Activated CD4-positive, CD25-positive, alpha-beta regulatory T cell treated with anti-CD3 and anti-CD28 coated beads, Interleukin-2, amount 50 U/mL, for 72 hours (primary cell): Measurements from ENCODE around the gene HERC4.
"Not testable (repeated sequence)": the region's sequence is repeated elsewhere in the genome, so short reads cannot be mapped to it uniquely, and the experiment has no call there.

ENCODE experiments used
- DNase-seq: peaks from one replicate; pipeline ENCODE4 v3.0.0; 2021

Gene HERC4

DNA sequence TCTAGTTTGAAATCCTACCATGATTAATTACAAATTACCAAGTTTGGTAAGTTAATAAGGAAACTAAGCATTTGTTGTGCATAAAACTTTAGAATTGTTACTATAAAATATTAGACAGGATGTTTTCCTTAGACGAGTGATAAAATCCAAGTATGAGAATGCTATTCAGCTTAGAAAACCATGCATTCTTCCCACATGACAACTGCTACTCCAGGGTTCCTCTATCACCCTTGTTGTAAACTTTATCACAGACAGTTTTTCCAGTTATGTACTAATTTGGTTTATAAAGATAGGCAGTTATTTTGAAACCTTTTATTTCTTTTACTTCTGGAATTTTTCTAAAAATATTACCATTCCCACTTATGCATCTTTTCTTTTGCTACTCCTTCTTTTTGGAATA lies 138.7 kb downstream of the HERC4 start:
- DNase-seq, result no peak

DNA sequence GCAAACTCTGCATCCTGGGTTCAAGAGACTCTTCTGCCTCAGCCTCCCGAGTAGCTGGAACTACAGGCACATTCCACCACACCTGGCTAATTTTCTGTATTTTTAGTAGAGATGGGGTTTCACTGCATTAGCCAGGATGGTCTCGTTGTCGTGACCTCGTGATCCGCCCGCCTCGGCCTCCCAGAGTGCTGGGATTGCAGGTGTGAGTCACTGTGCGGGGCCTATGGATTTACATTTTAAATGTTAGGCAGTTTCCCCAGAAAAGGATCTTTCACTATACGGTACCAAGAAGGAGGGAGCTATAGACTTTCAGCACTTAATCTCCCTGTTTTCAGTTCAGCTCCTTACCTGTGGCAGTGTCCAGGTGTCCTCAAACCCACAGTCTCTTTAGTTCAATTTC lies 139.9 kb downstream of the HERC4 start:
- DNase-seq, result no peak

DNA sequence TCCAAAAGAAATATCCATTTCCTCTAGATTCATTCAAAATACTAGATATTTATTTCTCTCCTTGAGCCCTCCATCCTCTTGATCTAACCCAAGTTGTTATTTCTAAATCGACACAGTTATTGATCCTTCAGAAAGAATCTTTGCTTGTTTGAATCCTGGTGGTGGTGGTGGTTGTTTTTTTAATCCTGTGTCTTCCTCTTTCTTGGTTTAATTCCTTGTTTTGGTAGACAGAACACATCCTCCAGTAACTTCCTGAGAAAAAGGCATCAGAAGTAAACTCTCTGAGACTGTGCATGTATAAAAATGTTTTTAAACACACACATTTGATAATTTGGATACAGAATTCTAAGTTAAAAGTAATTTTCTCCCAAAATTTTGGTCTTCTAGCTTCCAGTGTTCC lies 140.7 kb downstream of the HERC4 start:
- no peak for DNase-seq

DNA sequence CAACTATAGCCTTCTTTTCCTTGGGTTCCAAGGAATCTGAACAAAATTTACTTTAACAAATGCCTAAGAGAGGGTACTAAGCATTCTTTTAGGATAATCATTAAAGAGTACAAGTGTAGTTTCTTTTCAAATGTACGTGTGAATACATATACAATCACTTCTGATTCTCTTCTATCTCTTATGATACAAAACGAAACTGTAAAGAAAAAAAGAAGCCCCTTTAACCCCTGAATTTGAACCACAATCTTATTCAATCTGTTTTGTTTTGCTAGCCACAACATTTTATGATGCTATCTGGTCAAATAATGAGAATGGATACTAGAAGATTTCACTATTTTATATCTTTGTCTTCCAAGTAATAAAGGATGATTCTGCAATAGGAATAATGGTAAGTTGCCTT lies 141.9 kb downstream of the HERC4 start:
- DNase-seq, result no peak

DNA sequence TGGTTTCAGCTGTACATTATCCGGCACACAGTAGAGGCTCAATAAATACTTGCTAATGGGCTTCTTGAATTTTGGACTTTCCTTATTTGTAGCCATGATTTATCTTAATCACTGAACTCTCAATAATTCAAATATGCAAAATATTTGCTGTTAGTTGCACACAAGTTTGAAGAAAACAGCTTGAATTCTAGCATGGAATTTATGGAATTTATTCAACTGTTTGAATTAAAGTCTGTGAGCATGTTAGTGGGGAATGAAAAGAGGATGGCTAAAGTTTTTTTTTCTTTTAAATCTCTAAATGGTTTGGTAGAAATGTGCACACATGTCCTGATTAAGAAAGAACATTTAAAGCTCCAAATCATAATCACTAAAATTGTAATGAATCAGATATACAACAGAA lies 148.1 kb downstream of the HERC4 start:
- no peak for DNase-seq

DNA sequence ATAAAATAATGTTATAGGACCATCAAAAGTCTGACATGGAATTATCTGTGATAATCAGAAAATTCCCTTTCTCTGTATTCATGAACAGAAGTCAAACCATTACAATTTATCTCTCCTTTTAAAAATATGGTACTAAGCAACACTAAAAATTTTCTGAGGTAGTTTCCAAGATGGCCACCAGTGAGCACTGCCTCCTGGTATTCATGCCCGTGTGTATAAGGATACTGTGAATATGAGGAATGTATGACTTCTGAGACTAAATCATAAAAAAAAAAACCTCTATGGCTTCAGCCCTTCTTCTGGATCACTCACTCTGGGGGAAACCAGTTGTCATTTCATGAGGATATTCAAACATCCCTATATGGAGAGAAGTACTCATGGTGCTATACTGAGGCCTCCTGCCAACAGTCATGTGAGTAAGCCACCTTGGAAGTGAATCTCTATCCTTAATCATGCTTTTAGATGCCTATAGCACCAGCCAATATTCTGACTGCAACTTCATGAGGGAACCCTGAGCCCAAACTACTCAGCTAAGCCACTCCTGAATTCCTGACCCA lies 149.6 kb downstream of the HERC4 start:
- no peak for DNase-seq

DNA sequence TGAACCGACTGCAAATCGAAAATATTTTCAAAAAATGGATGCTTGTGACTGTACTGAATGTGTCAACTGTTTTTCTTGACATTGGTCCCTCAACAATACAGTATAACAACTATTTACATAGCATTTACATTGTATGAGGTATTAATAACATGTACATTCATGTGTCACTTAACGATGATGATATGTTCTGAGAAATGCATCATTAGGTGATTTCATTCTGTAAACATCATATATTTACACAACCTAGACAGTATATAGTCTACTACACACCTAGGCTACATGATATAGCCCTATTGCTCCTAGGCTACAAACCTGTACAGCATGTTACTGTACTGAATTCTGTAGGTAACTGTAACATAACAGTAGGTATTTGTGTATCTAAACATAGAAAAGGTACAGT lies 150.9 kb downstream of the HERC4 start:
- DNase-seq, result no peak

DNA sequence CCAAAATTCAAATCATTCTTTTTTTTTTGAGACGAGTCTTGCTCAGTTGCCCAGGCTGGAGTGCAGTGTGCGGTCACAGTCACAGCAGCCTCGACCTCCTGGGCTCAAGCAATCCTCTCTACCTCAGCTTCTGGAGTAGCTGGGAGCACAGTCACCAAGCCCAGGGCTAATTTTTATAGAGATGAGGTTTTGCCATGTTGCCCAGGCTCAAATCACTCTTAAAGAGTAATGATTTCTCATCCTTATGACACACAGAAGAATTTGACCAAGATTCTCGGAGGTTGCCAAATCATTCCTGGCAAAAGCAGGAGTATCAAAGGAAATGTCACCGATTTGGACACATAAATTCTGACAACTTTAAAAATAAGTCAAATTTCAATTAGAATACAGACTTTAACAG lies 151.5 kb downstream of the HERC4 start:
- DNase-seq, result no peak

DNA sequence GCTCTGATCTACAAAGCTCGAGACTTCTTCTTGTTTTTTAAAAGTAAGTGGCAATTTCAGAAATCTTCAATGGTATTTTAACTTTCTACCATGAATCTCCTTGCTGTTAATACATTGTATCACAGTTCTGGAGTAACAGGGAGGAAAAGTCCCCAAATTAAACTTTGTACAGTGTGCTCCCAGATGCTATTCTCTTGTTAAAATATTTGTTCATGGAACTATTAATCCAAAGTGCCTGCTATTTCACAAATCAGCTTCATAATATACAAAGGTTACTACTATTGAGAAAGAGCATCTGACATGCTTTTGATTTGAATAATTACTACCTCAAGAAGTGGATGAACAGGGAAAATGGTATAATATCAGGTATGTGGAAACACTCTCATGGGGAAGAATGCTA lies 154.0 kb downstream of the HERC4 start:
- no peak for DNase-seq

DNA sequence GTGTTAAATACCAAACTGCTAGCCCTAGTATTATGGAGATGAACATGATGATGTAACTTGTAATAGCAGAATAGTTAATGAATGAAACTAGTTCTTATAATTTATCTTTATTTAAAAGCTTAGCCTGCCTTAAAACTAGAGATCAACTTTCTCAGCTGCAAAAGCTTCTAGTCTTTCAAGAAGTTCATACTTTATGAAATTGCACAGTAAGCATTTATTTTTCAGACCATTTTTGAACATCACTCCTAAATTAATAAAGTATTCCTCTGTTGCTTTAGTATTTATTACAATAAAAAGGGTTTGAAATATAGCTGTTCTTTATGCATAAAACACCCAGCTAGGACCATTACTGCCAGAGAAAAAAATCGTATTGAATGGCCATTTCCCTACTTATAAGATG lies 157.4 kb downstream of the HERC4 start:
- no peak for DNase-seq

DNA sequence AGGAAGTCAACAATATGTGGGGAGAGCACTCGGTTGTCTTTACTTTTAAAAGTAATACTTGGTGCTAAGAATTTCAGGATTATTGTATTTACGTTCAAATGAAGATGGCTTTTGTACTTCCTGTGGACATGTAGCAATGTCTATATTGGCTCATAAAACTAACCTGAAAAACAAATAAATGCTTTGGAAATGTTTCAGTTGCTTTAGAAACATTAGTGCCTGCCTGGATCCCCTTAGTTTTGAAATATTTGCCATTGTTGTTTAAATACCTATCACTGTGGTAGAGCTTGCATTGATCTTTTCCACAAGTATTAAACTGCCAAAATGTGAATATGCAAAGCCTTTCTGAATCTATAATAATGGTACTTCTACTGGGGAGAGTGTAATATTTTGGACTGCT lies 157.9 kb downstream of the HERC4 start:
- no peak for DNase-seq

DNA sequence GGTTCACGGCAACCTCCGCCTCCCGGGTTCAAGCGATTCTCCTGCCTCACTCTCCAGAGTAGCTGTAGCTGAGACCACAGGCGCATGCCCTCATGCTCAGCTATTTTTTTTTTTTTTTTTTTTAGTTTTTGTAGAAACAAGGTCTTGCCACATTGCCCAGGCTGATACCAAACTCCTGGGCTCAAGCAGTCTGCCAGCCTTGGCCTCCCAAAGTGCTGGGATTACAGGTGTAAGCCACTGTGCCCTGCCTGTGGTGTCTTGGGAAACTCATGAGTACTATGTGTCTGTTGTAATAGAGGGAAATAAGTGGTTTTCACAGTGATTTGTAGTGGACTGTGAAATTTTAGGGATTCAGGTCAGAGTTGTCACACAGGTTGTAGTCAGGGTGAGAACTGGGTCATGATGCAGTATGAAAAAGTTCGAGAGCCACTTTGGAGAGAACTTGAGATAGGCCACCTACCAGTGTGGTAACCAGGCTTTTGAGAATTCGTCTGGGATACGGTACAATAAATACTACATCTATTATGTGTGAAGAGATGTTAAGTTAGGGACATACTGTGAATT lies 160.2 kb downstream of the HERC4 start:
- no peak for DNase-seq

DNA sequence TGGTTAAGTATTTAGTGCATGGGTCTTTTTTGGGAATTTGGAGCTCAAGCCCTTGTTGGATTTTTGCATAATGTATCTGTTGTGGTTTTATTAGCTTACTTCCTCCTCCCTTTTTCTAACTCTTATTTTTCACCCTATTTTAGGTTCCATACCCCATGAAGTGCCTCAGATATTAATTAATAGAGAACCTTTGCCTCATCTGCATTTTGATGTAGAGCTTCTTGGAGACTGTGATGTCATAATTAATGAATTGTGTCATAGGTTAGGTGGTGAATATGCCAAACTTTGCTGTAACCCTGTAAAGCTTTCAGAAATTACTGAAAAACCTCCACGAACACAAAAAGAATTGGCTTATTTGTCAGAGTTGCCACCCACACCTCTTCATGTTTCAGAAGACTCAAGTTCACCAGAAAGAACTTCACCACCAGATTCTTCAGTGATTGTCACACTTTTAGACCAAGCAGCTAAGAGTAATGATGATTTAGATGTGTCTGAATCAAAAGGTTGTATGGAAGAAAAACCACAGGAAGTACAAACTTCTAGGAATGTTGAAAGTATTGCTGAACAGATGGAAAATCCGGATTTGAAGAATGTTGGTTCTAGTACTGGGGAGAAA lies 162.6 kb downstream of the HERC4 start:
- no peak for DNase-seq

DNA sequence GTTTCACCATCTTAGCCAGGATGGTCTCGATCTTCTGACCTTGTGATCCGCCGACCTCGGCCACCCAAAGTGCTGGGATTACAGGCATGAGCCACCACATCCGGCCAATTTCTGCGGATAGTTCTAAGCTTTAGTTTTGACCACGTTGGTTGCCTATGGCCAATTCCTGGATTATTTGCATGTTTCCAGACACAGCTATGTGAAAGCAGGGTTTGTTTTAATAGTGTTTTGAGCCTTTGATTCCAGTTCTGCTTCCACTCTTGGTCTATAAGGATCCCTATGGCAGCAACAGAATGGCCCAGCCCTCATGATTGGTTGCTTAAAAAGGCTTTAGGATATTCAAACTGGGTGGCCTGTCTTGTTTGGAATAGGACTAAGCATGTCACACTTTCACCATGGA lies 171.5 kb downstream of the HERC4 start:
- no peak for DNase-seq

DNA sequence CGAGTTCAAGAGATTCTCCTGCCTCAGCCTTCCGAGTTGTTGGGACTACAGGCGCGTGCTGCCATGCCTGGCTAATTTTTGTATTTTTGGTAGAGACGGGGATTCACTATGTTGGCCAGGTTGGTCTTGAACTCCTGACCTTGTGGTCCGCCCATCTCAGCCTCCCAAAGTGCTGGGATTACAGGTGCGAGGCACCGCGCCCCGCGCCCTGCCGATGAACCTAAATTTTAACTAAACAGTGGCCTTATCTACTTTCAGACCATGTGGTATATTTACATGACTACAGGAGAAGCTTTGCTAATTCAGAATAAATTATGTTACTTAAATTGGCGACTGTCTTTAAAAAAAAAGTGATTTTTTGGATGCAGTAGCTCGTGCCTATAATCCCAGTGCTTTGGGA lies 181.4 kb downstream of the HERC4 start:
- DNase-seq, result no peak

DNA sequence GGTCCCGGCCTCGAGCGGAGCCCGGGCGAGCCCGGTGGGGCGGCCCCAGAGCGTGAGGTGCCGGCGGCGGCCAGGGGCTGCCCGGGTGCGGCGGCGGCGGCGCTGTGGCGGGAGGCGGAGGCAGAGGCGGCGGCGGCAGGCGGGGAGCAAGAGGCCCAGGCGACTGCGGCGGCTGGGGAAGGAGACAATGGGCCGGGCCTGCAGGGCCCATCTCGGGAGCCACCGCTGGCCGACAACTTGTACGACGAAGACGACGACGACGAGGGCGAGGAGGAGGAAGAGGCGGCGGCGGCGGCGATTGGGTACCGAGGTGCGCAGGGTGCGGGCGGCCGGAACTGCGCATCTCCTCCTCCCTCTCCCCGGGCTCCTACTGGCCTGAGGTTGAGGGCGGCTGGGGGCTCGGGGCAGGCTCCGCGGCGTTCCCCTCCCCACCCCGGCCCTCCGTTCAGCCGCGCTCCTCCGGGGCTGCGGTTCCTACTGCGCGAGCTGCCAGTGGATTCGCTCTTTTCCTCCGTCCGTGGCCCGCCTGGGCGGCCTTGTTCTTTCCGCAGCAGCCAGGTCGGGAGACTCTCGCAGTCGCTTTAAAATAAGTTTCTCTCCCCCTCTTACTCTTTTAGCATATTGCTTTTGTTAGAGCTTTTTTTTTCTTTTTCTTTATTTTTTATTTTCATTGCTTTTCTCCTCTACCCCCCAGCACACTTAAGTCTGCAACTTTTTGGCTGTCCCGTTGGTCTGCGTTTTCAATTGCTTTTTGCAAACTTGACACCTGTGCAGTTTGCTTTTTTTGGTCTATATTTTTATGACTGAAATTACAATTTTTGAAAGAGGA lies 190.0 kb downstream of the HERC4 start:
- peak; percentile 78 for DNase-seq

DNA sequence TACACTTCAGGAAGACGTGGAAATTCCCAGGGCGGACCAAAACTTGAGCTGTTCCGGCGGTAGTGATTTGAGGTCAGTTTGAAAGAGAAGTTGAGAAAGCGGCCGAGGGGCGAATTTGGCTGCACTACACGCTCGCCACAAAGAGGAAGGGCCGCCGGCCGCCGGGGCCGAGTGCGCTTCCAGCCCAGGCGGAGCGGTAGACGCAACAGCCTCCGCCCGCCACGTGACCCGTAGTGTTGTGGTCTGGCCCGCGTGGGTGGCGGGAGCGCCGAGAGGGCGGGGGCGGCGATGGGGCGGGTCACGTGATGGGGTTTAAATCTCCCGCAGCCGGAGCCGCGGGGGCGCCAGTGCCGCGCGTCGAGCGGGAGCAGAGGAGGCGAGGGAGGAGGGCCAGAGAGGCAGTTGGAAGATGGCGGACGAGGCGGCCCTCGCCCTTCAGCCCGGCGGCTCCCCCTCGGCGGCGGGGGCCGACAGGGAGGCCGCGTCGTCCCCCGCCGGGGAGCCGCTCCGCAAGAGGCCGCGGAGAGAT lies 190.7 kb downstream of the HERC4 start, which contains the start of gene SIRT1:
SIRT1 (plus strand) TSS at position 344 of the 529 bp plus-strand sequence; CDS start at position 410, 66 bp downstream.
- peak; percentile 93 for DNase-seq

DNA sequence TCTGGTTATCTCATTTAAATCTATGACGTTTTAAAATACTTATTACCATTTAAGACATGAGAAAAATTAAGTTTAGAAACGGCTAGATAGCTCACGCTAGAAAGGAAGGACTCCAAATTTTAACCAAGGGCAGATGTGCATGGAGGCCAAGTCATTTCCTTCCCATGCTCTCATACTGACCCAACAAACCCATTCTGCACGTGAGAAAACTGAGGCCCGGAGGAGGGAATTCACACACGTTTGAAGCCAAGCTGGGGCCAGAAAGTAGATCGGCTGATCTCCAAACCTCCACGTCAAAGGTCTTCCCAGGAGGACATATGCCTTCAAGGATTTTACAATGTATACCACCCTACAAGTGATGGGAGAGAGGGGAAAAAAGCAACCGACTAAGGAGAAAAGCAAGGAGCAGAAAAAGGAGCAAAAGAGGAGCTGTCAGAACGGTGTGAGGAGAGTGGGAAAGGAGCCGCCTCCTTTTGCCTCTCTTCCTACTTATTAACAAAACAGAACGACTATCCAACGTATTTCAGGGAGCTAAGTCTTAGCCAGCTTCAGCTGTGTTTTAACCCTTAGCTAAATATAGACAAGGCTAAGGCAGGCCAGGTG lies 191.3 kb downstream of the HERC4 start:
- DNase-seq, result no peak

DNA sequence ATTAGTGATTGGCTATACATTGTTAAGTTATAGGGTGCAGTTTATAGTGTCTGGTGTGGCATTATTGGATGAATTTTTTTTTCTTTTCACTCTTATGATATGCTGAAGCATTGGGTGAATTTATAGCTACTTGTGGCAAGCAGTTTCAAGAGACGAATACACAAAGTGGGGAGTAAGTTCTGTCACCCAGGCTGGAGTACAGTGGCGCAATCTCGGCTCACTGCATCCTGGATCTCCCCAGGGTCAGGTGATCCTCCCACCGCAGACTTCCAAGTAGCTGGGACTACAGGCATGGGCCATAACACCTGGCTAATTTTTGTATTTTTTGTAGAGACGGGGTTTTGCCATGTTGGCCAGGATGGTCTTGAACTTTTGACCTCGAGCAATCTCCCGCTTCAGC lies 196.9 kb downstream of the HERC4 start:
- DNase-seq, result no peak

DNA sequence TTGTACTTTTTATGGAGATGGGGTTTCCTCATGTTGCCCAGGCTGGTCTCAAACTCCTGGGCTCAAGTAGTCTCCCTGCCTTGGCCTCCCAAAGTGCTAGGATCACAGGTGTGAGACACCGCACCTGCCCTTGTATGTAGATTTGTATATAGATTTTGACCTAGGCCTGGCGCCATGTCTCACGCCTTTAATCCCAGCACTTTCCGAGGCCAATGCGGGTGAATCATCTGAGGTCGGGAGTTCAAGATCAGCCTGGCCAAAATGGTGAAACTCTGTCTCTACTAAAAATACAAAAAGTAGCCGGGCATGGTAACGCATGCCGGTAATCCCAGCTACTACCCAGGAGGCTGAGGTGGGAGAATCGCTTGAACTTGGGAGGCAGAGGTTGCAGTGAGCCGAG lies 197.7 kb downstream of the HERC4 start:
- DNase-seq, result not testable (repeated sequence)

DNA sequence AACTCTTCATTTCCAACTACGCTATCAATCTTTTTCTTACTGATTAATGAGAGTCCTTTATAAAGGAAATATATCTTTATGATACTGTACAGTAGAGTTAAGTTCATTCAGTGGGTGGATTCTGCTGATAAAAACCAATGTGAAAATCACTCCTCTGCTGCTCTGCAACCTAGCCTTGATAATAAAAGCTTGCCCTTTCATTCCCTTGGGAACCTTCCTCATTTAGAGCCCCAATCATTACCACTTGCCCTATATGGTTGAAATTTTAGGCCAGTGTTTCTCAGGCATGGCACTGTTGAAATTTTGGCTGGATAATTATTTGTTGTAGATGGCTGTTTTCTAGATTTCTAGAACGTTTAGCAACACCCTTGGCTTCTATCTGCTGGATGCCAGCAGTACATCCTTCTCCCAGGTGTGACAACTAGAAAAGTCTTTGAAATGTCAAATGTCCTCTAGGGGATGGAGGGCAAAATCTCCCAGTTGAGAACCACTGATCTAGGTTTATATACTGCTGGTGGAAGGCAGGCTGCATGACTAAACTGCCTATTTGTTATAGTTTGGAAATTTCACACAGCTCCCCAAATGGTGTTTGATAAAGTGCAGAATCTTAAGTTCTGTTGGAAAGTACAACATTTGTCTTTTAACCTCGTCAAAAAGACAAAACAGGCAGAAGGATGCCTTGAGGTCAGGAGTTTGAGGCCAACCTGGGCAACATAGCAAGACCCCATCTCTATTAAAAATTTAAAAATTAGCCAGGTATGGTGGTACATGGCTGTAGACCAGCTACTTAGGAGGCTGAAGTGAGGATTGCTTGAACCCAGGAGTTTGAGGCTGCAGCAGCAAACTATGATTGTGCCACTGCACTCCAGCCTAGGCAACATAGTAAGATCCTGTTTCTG lies 199.5 kb downstream of the HERC4 start:
- DNase-seq, result no peak
